Thoracic aorta (tissue), 2 donors: ENCODE data around the gene SLC7A6OS. TPM values are rescaled to one million over a fixed set of nuclear protein-coding genes. Genes with fewer than 3 reads are reported as not detected.

Source experiments
- ATAC-seq: fragments of 150-250 bp; one replicate; pipeline ENCODE4 v1.8.0; 2017; ENCODE audit warnings: low read depth; ENCODE audit not compliant: insufficient number of reproducible peaks, low FRiP score
- DNase-seq: peaks from one replicate; pipeline ENCODE4 v3.0.0-alpha.2; 2020; ENCODE audit warnings: low spot score
- H3K27ac ChIP-seq, 2 donors: fragments of 200-600 bp; sonication (generic); 1 replicate in 1 of 2; 2 replicates in 1 of 2; pipeline ENCODE4 v1.5.1; 2016; ENCODE audit warnings: mild to moderate bottlenecking in 2 of 2, moderate library complexity in 2 of 2
- H3K27me3 ChIP-seq: fragments of 200-600 bp; sonication (generic); replicated peaks from 2 replicates; pipeline ENCODE4 v1.6.0; 2016; ENCODE audit warnings: mild to moderate bottlenecking; ENCODE audit not compliant: insufficient read depth
- H3K36me3 ChIP-seq: fragments of 200-600 bp; sonication (generic); one replicate; pipeline ENCODE4 v1.5.1; 2016
- H3K4me1 ChIP-seq, 2 donors: fragments of 200-600 bp; sonication (generic); 1 replicate in 1 of 2; 2 replicates in 1 of 2; pipeline versions ENCODE4 v1.5.1 to v1.6.0; 2016; ENCODE audit warnings: low read depth in 2 of 2, mild to moderate bottlenecking in 1 of 2; ENCODE audit not compliant: control insufficient read depth in 1 of 2
- H3K4me3 ChIP-seq: fragments of 200-600 bp; sonication (generic); 2 replicates; pipeline ENCODE4 v1.5.1; 2016; ENCODE audit warnings: mild to moderate bottlenecking
- H3K9me3 ChIP-seq: fragments of 200-600 bp; sonication (generic); 2 replicates; pipeline ENCODE4 v1.5.1; 2016
- total RNA-seq, 2 donors: library from RNA; depleted of rRNA; stranded (reverse); fragments of >200 nt; gene quantifications; one replicate each; pipeline versions ENCODE4 v1.1.0 to v1.2.3, GENCODE V29; 2016
- TF ChIP-seq, protein P1 (sequence below): fragments of 200-600 bp; sonication (generic); IDR thresholded peaks from one replicate; pipeline ENCODE4 v1.5.1; 2019; ENCODE audit warnings: antibody characterized with exemption

The SLC7A6OS gene
- total RNA-seq, 2 donors from 2014 or later: 15.6 to 22.6 TPM

DNA sequence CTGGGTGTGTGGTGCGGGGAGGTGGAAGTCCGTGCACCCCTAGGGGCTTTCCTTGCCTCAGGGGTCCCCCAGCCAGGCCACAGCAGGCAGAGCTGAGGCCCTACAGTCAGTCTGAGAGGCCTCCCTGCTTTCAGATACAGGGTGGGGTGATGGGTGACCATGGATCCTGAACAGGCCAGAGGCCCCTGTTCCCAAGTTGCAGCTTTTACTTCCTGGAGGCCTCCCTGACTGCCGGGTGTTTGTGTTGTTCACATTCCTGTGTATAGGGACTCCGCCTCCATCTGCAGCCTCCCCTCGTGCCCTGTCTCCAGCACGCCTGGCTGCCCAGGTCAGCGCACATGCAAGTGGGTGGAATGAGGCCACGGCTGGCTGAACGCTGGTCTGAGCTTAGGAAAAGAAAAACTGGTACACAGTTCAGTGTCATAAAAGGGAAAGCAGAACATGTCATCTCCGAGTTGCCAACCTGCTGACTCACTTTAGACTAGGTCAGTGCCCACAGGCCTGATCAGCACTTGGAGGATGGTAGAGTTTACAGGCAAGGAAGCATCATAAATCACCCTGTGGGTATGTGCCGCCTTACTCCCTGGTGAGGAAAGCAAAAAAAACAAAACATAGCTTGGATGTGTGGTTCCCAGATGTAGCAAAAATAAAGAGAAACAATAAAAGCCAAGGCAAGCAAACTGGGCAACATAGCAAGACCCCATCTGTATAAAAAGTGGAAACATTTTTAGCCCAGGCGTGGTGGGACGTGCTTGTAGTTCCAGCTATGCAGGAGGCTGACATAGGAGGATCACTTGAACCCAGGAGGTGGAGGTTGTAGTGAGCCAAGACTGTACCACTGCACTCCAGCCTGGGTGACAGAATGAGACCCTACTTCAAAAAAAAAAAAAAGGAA lies 52.6 kb downstream of the SLC7A6OS start:
- no peak for DNase-seq
- Histone ChIP-seq H3K27ac (peak overlapping the region; percentile 88 to 99), H3K27me3 (no peaks in the 10 kb centered on the region), H3K36me3 (peaks cover 41% of the 10 kb centered on the region), H3K4me1 (peaks cover 9 to 23% of the 10 kb centered on the region in 2 donors), H3K9me3 (no peaks in the 10 kb centered on the region), H3K4me3 (no peak overlapping the region)
- TF ChIP-seq, protein P1, sequence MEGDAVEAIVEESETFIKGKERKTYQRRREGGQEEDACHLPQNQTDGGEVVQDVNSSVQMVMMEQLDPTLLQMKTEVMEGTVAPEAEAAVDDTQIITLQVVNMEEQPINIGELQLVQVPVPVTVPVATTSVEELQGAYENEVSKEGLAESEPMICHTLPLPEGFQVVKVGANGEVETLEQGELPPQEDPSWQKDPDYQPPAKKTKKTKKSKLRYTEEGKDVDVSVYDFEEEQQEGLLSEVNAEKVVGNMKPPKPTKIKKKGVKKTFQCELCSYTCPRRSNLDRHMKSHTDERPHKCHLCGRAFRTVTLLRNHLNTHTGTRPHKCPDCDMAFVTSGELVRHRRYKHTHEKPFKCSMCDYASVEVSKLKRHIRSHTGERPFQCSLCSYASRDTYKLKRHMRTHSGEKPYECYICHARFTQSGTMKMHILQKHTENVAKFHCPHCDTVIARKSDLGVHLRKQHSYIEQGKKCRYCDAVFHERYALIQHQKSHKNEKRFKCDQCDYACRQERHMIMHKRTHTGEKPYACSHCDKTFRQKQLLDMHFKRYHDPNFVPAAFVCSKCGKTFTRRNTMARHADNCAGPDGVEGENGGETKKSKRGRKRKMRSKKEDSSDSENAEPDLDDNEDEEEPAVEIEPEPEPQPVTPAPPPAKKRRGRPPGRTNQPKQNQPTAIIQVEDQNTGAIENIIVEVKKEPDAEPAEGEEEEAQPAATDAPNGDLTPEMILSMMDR: no peak
- ATAC-seq: peak; percentile 43

DNA sequence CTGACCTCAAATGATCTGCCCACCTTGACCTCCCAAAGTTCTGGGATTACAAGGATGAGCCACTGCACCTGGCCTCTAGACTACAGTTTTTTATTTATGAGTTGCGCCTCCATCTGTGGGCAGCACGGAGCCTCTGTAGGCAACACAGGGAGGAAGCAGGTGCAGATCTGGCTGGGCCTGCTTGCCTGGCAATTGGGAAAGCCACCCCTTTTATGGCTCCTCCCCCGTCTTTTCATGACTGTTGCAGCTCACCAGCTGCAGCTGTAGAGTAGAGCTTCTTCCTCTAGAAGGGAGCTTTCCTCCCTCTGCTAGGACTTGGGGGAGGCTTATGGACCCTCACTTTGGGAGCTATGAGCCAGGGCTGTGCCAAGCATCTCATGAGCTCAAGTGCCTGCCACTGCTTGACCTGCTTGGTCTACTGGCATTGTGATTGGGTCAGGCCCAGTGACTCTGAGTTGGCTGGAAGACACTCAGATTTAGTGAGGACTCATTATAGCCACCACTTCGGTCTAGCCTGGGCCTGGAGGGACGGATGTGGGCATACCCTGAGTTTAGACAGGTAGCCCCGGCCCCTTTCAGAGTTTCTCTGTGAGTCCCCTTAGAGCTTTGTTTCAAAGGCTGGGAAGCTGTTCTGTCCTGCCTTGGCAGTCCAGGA lies 53.4 kb downstream of the SLC7A6OS start:
- Histone ChIP-seq H3K27me3 (no peaks in the 10 kb centered on the region), H3K36me3 (peaks cover 48% of the 10 kb centered on the region), H3K4me1 (peaks cover 13 to 31% of the 10 kb centered on the region in 2 donors), H3K9me3 (no peaks in the 10 kb centered on the region), H3K4me3 (no peak overlapping the region), H3K27ac (peak overlapping the region; percentile 88 to 99)
- ATAC-seq: no peak
- no peak for DNase-seq
- TF ChIP-seq, protein P1: no peak

DNA sequence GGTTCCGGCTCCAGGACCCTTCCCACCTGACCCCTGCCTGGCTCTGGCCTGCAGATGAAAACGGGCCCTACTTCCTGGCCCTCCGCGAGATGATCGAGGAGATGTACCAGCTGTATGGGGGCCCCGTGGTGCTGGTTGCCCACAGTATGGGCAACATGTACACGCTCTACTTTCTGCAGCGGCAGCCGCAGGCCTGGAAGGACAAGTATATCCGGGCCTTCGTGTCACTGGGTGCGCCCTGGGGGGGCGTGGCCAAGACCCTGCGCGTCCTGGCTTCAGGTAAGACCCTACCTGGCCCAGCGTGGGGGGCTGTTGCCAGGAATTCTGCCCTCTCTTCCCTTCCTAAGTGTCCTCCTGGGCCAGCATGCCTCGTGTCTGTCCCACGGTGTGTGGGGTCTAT lies 55.0 kb downstream of the SLC7A6OS start:
- Histone ChIP-seq H3K9me3 (no peaks in the 10 kb centered on the region), H3K27me3 (no peaks in the 10 kb centered on the region), H3K4me1 (peaks cover 26 to 43% of the 10 kb centered on the region in 2 donors), H3K36me3 (peaks cover 55% of the 10 kb centered on the region), H3K4me3 (no peak overlapping the region), H3K27ac (peak overlapping the region in 1 of 2 donors; percentile 99)
- ATAC-seq (no peak), DNase-seq (no peak)
- TF ChIP-seq, protein P1: no peak

DNA sequence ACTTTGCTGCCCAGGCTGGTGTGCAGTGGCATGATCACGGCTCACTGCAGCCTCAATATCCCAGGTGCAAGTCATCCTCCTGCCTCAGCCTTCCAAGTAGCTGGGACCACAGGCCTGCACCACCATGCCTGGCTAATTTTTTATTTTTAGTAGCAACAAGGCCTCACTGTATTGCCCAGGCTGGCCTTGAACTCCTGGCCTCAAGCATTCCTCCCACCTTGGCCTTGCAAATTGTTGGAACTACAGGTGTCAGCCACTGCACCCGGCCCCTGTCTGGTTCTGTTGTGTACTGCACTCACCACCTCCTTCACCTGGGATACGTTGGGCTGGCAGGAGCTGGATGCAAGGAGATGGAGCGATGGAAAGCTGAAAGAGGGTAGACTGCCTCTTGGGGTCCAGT lies 57.0 kb downstream of the SLC7A6OS start:
- DNase-seq (no peak), ATAC-seq (no peak)
- H3K27me3 ChIP-seq: no peaks in the 10 kb centered on the region
- no peaks in the 10 kb centered on the region for H3K9me3 ChIP-seq
- no peak overlapping the region for H3K27ac ChIP-seq
- H3K4me3 ChIP-seq: no peak overlapping the region
- H3K4me1 ChIP-seq: peaks cover 26 to 46% of the 10 kb centered on the region in 2 donors
- TF ChIP-seq, protein P1: no peak
- peaks cover 52% of the 10 kb centered on the region for H3K36me3 ChIP-seq

DNA sequence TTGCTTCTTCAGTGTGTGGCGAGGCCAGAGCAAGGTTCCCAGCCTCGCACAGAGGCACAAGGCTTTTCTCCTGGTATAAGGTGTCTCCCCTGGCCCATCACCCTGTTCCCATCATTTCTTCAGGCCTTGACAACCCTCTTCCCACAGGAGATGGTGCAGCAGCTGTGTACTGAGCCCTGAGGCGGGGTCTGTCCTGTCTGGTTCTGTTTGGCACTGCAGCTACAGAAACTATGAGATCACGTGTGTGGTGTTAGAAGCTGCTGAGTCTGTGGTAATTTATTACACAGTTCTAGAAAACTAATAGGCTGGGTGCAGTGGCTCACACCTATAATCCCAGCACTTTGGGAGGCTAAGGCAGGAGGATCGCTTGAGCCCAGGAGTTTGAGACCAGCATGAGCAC lies 58.4 kb downstream of the SLC7A6OS start:
- no peak overlapping the region for H3K4me3 ChIP-seq
- peaks cover 33 to 46% of the 10 kb centered on the region in 2 donors for H3K4me1 ChIP-seq
- H3K27ac ChIP-seq: peak overlapping the region; percentile 78 to 95
- DNase-seq (no peak), ATAC-seq (peak; percentile 44)
- H3K36me3 ChIP-seq: peaks cover 52% of the 10 kb centered on the region
- no peaks in the 10 kb centered on the region for H3K27me3 ChIP-seq
- TF ChIP-seq, protein P1: no peak
- H3K9me3 ChIP-seq: no peaks in the 10 kb centered on the region
